Activated naive CD4-positive, alpha-beta T cell treated with anti-CD3 and anti-CD28 coated beads for 36 hours (primary cell): ENCODE data around the gene CHADL. TPM values are rescaled to one million over a fixed set of nuclear protein-coding genes. Genes with fewer than 3 reads are reported as not detected.

ENCODE experiments used
- CTCF ChIA-PET: fragments of 350-600 bp; sonication (Branson Sonifier 250); formaldehyde crosslinking; loops from one replicate; lab custom pipeline; 2021; ENCODE audit warnings: antibody characterized with exemption; lab: Charles Lee
- DNase-seq: peaks from one replicate; pipeline ENCODE4 v3.0.0-alpha.2; 2020
- H3K27ac Mint-ChIP-seq: one replicate; pipeline ENCODE4 v1.8.0; 2021; ENCODE audit warnings: mild to moderate bottlenecking, mixed read lengths
- H3K27me3 Mint-ChIP-seq: one replicate; pipeline ENCODE4 v1.8.0; 2021; ENCODE audit warnings: low read depth, mixed read lengths
- H3K36me3 Mint-ChIP-seq: one replicate; pipeline ENCODE4 v1.8.0; 2021; ENCODE audit warnings: low read depth, mixed read lengths
- H3K4me1 Mint-ChIP-seq: one replicate; pipeline ENCODE4 v1.8.0; 2021; ENCODE audit warnings: low read depth, mixed read lengths
- H3K4me3 Mint-ChIP-seq: one replicate; pipeline ENCODE4 v1.8.0; 2021; ENCODE audit warnings: mild to moderate bottlenecking, moderate library complexity, mixed read lengths
- H3K9me3 Mint-ChIP-seq: one replicate; pipeline ENCODE4 v1.8.0; 2021; ENCODE audit warnings: mixed read lengths
- intact Hi-C: fragments of 100-400 bp; cut with micrococcal nuclease; formaldehyde crosslinking; loops from one replicate; pipeline ENCODE4 v1.15.1; 2023
- total RNA-seq, 2 experiments: library from RNA; stranded (reverse); gene quantifications; one replicate each; pipeline ENCODE4 v1.2.3, GENCODE V29; 2021

The CHADL gene, protein sequence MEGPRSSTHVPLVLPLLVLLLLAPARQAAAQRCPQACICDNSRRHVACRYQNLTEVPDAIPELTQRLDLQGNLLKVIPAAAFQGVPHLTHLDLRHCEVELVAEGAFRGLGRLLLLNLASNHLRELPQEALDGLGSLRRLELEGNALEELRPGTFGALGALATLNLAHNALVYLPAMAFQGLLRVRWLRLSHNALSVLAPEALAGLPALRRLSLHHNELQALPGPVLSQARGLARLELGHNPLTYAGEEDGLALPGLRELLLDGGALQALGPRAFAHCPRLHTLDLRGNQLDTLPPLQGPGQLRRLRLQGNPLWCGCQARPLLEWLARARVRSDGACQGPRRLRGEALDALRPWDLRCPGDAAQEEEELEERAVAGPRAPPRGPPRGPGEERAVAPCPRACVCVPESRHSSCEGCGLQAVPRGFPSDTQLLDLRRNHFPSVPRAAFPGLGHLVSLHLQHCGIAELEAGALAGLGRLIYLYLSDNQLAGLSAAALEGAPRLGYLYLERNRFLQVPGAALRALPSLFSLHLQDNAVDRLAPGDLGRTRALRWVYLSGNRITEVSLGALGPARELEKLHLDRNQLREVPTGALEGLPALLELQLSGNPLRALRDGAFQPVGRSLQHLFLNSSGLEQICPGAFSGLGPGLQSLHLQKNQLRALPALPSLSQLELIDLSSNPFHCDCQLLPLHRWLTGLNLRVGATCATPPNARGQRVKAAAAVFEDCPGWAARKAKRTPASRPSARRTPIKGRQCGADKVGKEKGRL
- under 1 TPM in 1 of 2 experiments, not detected in 1; 0.17 TPM for total RNA-seq

DNA sequence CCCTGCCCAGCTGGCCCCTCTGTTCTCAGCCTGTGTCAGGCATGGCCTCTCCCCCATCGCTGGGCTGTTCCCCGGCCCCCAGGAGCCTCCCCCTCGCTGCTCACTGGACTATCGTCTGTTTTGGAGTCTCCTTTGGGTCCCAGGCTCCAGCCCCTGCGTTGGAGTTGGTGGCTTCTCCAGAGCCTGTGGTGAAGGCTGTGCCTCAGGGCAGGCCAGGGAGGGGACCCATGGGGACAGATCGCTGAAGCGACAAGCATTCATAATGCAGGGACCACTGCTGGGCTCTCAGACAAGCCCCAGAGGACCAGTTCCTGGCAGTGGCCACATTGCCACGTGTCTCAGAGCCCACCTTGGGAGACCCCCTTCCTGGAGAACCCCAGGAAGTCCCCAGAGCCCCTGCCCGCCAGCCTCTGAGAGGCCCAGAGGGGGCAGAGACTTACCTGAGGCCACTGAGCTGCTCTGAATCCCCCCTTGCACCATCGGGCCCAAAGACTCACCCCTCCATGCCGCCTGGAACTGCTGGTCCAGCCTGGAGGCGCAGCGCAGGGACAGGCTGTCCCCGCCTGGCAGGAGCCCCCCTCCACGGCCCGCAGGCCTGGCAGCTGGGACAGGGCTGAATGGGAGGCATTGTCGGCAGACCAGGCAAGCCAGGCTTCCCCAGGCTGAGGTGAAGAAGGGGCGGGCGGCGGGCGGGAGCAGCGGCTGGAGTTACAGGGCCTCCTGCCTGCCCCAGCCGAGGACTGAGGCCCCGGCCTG, at the start of gene CHADL:
Gene CHADL, minus strand, starts transcription at position 555 of the 756 bp plus-strand sequence. Its CDS starts 50 bp downstream, at position 505.
- H3K4me3 Mint-ChIP-seq, result no peak within 1 kb of the TSS
- H3K27ac Mint-ChIP-seq, result no peak within 1 kb of the TSS
- H3K36me3 Mint-ChIP-seq, result no peaks in the 10 kb centered on the region
- CTCF ChIA-PET, result no interaction called here
- no peak for DNase-seq
- H3K9me3 Mint-ChIP-seq, result no peaks in the 10 kb centered on the region
- intact Hi-C loops, result no loop called here
- peaks cover 9% of the 10 kb centered on the region for H3K4me1 Mint-ChIP-seq
- H3K27me3 Mint-ChIP-seq, result no peaks in the 10 kb centered on the region

DNA sequence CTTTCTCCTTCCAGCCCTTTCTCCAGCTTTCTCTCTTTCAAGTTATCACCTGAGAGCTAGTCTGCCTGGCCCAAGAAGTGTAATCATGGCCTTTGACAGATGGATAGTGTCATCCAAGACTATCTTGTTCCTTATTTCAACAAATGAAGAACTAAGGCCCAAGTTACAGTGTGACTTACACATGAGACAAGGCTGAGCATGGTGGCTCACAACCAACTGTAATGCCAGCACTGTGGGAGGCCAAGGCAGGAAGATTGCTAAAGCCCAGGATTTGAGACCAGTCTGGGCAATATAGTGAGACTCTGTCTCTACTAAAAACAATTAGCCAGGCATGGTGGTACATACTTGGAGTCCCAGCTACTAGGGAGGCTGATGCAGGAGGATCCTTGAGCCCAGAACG, 48.9 kb upstream of the CHADL start:
- Mint-ChIP-seq H3K27ac (no peak overlapping the region), H3K4me3 (no peak overlapping the region), H3K36me3 (peaks cover 7% of the 10 kb centered on the region), H3K9me3 (no peaks in the 10 kb centered on the region), H3K4me1 (peaks cover 18% of the 10 kb centered on the region), H3K27me3 (no peaks in the 10 kb centered on the region)
- DNase-seq, result no peak
- CTCF ChIA-PET, result no interaction called here
- intact Hi-C loops, result loop anchor here (5.0 to 10.0 kb wide), 3 partner anchors 757 to 1755 kb away; partner anchors contain the start of gene RPS19BP1

DNA sequence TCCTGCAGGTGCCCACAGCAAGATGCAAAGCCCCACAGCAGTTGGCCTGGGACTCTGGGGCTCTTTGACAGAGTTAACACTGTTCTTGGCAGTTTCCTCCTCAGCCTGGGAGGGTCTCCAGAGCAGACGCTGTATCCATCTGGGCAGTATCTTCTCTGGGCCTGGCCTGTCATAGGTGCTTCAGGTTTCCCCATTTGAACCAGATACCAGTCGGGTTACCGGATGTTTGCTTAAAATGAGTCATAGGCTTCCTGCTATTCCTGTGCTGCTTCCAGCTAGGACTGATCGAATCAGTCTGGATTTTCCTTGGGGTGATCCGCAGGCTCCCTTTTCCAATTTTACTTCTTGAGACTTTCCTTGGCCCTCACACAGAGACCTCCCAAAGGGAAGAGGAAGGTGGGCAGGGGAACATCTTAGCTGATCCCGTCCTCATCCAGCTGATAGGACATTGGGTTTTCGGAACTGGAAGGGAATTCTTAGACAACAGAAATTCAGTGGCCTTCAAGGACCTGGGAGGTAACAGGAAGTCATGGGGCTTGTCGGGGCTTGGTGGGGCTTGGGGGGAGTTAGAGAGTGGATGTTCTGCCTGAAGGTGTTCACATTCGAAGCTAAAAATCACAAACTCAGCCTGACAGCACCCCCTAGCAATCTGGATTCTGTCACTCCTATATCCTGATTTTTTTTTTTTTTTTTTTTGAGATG, 47.7 kb upstream of the CHADL start:
- Mint-ChIP-seq H3K27ac (peak overlapping the region; percentile 83), H3K27me3 (no peaks in the 10 kb centered on the region), H3K4me3 (peak overlapping the region; percentile 36), H3K9me3 (no peaks in the 10 kb centered on the region), H3K4me1 (peaks cover 25% of the 10 kb centered on the region), H3K36me3 (peaks cover 15% of the 10 kb centered on the region)
- CTCF ChIA-PET, result no interaction called here
- intact Hi-C loops, result loop anchor here (5.0 to 10.0 kb wide), 3 partner anchors 756 to 1754 kb away; partner anchors contain the start of gene RPS19BP1
- DNase-seq, result no peak

DNA sequence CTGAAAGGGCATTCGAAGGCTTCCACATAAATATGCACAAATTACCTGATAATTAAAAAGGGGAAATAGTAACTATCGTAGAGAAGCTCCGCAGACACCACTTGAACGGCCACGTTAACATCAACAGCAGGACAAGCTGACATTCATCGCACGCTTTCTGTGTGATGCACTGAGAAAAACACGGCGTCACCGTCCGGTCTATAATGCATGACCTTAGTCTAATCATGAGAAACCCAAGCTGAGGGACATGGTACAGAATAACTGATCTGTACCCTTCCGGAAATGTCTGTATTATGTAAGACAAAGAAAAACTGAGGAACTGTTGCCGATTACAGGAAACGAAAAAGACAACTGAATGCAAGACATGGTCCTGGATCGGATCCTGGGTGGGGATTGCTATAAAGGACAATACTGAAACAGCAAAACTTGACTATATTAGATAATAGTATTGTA, 45.9 kb upstream of the CHADL start:
- Mint-ChIP-seq H3K27ac (peak overlapping the region; percentile 100), H3K4me1 (peaks cover 33% of the 10 kb centered on the region), H3K9me3 (no peaks in the 10 kb centered on the region), H3K4me3 (peak overlapping the region; percentile 98), H3K36me3 (peaks cover 23% of the 10 kb centered on the region), H3K27me3 (no peaks in the 10 kb centered on the region)
- peak; percentile 77 for DNase-seq
- intact Hi-C loops, result loop anchor here (1.0 to 10.0 kb wide), 14 partner anchors 15 to 1752 kb away; partner anchors contain the start of genes ACO2, DESI1, L3MBTL2 and PMM1
- CTCF ChIA-PET, result interaction anchor here (1.2 kb wide), 1 partner anchor 15 kb away, joined by 3 read pairs; the partner anchor contains the start of gene ZC3H7B

DNA sequence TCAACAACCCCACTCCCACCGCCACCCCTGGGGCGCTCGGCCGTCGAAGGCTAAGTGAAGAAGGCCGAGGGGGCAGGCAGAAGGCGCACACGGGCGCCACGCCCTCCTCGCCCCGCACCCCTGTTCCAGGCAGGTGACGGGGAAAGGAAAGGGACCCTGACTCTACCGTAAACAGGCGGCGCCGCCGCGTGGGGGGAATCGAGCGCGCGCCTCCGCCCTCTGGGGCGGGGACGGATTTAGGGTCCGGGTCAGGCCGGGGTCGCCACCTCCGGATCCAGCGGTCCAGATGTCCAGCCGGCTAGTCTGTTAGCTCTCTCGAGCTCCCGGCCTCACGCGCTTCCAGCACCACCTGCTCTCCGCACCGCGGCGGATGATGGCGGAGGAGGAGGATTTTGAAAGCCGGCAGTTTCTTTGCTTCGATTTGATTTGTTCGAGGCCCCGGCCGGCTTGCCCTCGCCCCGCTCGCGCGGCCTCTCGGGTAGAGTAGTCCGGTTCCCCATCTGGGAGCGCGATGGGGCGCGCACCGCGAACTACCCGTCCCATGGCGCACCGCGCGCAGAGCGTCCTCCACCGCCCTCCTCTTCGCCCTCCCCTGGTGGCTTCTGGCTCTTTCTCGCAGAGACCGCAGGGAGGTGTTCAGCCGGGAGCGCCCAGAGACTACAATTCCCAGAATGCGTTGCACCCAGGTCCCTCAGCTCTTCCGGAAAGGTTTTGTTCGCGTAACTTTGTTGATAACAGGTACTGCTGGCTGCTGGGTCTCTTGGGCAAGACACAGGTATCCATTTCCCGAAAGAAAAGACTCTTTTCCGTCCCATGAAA, 45.3 kb upstream of the CHADL start, which contains the start of gene RANGAP1:
Gene RANGAP1, minus strand, starts transcription at position 368 of the 819 bp plus-strand sequence. CDS start 5,143 bp downstream, outside the sequence.
- intact Hi-C loops, result loop anchor here (1.0 to 10.0 kb wide), 16 partner anchors 15 to 1751 kb away; partner anchors contain the start of genes ACO2, DESI1, L3MBTL2 and PMM1
- Mint-ChIP-seq H3K9me3 (no peaks in the 10 kb centered on the region), H3K27me3 (no peaks in the 10 kb centered on the region), H3K4me1 (peaks cover 37% of the 10 kb centered on the region), H3K36me3 (peaks cover 28% of the 10 kb centered on the region), H3K4me3 (peak within 1 kb of the TSS; percentile 98), H3K27ac (peak within 1 kb of the TSS; percentile 100)
- peak; percentile 99 for DNase-seq
- CTCF ChIA-PET, result interaction anchor here (1.2 kb wide), 1 partner anchor 15 kb away, joined by 3 read pairs; the partner anchor contains the start of gene ZC3H7B

DNA sequence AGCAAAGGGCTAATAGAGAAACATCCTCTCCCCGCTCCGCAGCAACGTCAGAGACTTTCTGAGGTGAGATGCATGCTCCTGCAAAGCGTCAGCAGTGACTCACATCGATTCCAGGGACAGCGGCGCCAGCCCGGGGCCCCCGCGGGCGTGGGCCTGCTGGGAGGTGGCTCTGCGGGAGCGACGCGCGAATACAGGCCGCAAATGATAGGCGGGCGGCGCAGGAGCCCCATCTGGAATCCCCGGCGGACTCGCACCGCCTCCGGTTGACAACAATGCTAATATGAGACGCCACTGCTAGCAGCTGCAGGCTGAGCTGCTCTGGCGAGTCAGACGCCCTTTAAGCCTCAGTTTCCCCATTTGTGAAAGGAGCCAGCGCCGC, 44.7 kb upstream of the CHADL start:
- intact Hi-C loops, result loop anchor here (1.0 to 10.0 kb wide), 5 partner anchors 68 to 1751 kb away; partner anchors contain the start of genes POLR3H and RPS19BP1
- Mint-ChIP-seq H3K9me3 (no peaks in the 10 kb centered on the region), H3K27ac (peak overlapping the region; percentile 100), H3K4me3 (peak overlapping the region; percentile 98), H3K4me1 (peaks cover 40% of the 10 kb centered on the region), H3K27me3 (no peaks in the 10 kb centered on the region), H3K36me3 (peaks cover 34% of the 10 kb centered on the region)
- DNase-seq, result peak; percentile 97
- CTCF ChIA-PET, result interaction anchor here (1.2 kb wide), 1 partner anchor 16 kb away, joined by 3 read pairs; the partner anchor contains the start of gene ZC3H7B

DNA sequence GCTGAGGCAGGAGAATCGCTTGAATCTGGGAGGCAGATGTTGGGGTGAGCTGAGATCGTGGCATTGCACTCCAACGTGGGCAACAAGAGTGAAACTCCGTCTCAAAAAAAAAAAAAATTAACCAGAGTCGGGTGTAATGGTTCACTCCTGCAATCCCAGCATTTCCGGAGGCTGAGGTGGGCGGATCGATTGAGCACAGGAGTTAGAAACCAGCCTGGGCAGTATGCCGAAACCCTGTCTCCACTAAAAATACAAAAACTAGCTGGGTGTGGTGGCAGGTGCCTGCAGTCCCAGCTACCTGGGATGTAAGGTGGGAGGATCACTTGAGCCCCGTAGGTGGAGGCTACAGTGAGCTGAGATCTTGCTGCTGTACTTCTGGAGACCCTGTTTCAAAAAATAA, 43.7 kb upstream of the CHADL start:
- intact Hi-C loops, result loop anchor here (10.0 kb wide), 2 partner anchors 1340 to 1750 kb away; partner anchors contain the start of gene RPS19BP1
- CTCF ChIA-PET, result interaction anchor here (0.9 kb wide), 1 partner anchor 14 kb away, joined by 4 read pairs; no protein-coding TSS in a partner anchor

DNA sequence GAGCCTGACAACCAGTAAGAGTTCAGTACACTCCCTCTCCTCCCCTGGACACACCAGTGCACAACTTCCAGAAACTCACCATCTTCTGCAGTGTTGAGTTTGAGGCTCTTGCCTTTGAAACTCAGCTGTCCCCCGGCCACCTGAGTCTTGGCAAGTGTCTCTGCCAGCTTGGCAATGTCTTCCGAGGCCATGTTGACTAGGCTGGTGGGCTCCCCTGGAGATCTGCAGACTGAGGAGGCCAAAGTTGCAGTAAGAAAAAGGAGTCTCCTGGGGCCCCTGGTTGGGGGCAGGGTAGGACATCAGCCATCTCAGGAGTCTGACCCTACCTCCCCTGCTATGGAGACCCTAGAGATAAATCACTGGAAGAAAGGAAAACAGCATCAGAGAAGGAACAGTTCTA, 40.1 kb upstream of the CHADL start:
- peaks cover 68% of the 10 kb centered on the region for H3K36me3 Mint-ChIP-seq
- DNase-seq, result no peak
- H3K9me3 Mint-ChIP-seq, result no peaks in the 10 kb centered on the region
- no peak overlapping the region for H3K4me3 Mint-ChIP-seq
- intact Hi-C loops, result loop anchor here (10.0 kb wide), 2 partner anchors 1336 to 1746 kb away; partner anchors contain the start of gene RPS19BP1
- CTCF ChIA-PET, result no interaction called here
- no peak overlapping the region for H3K27ac Mint-ChIP-seq
- no peaks in the 10 kb centered on the region for H3K27me3 Mint-ChIP-seq
- peaks cover 28% of the 10 kb centered on the region for H3K4me1 Mint-ChIP-seq

More for the DNA sequence above, 43.7 kb upstream of the CHADL start:
- Mint-ChIP-seq H3K9me3 (no peaks in the 10 kb centered on the region), H3K27me3 (no peaks in the 10 kb centered on the region), H3K4me3 (peak overlapping the region; percentile 98), H3K27ac (peak overlapping the region; percentile 100), H3K36me3 (peaks cover 41% of the 10 kb centered on the region), H3K4me1 (peaks cover 40% of the 10 kb centered on the region)
- DNase-seq, result no peak

DNA sequence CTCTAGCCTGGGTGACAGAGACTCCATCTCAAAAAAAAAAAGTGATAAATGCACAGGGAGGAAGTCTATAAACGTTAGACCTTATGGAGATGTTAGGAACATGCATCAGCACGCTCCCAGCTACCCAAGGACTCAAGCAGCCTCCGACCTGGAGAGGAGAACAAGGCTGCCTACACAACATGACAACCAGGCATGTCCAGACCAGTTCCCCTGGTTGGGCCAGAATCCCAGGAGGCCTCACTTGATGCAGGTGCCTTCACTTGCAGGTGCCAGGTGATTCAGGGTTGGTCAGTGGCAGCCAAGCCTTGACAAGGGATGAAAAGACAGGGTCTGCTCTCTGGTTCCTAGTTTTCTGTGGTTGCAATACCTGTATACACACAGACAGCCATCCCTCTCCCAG, 39.3 kb upstream of the CHADL start:
- H3K27ac Mint-ChIP-seq, result peak overlapping the region; percentile 56
- CTCF ChIA-PET, result no interaction called here
- intact Hi-C loops, result loop anchor here (10.0 kb wide), 2 partner anchors 1335 to 1745 kb away; partner anchors contain the start of gene RPS19BP1
- no peaks in the 10 kb centered on the region for H3K27me3 Mint-ChIP-seq
- peaks cover 70% of the 10 kb centered on the region for H3K36me3 Mint-ChIP-seq
- DNase-seq, result no peak
- no peak overlapping the region for H3K4me3 Mint-ChIP-seq
- no peaks in the 10 kb centered on the region for H3K9me3 Mint-ChIP-seq
- peaks cover 26% of the 10 kb centered on the region for H3K4me1 Mint-ChIP-seq

DNA sequence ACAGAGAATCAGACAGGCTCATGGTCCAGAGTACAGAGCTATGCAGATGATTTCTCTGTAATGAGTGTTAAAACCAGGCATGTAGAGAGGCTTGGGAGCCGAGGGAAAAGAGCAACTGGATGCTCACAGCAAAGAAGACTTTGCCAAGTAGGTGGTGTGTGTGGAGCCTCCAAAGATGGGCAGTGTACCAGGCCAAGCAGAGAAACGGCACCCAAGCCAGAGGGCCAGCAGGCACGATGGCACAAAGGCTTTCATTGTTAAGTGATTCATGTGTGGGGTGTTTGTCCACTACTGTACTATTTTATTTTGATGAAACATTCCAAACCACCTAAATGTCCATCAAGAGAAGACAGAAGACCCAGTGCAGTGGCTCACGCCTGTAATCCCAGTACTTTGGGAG, 34.1 kb upstream of the CHADL start:
- Mint-ChIP-seq H3K27ac (no peak overlapping the region), H3K4me1 (peaks cover 4% of the 10 kb centered on the region), H3K36me3 (peaks cover 68% of the 10 kb centered on the region), H3K27me3 (no peaks in the 10 kb centered on the region), H3K9me3 (no peaks in the 10 kb centered on the region), H3K4me3 (no peak overlapping the region)
- intact Hi-C loops, result no loop called here
- CTCF ChIA-PET, result no interaction called here
- DNase-seq, result no peak
